ENCODE results near the gene USP24.
"Not testable (repeated sequence)": the region's sequence is repeated elsewhere in the genome, so short reads cannot be mapped to it uniquely, and the experiment has no call there.

The USP24 gene

GRCh38 chr1:55194851-55195250 lies 20.3 kb downstream of the USP24 start:
- Histone ChIP-seq H3K9ac (ENCODE audit: low read depth, low read length) (no peak overlapping the region), H3K4me3 (ENCODE audit: low read length) (no peak overlapping the region), H3K36me3 (ENCODE audit: insufficient read depth, low read depth, low read length) (no peaks in the 10 kb centered on the region; the same call in 1 of the 2 replicates), H3K4me1 (ENCODE audit: insufficient read depth, low read length) (0 out of 2 replicates have a peak, but pooled peaks cover 3% of the 10 kb centered on the region), H3K27me3 (ENCODE audit: insufficient read depth, low read length) (no peaks in the 10 kb centered on the region), H3K27ac (ENCODE audit: low read length) (no peak overlapping the region), H3K9me3 (ENCODE audit: insufficient read depth, low read depth, low read length) (no peaks in the 10 kb centered on the region)

- 0 out of 2 replicates have a peak, but pooled peaks cover 3% of the 10 kb centered on the region for H3K4me1 ChIP-seq (ENCODE audit: insufficient read depth, low read length)
- no peaks in the 10 kb centered on the region for H3K27me3 ChIP-seq (ENCODE audit: insufficient read depth, low read length)
- no peak overlapping the region for H3K27ac ChIP-seq (ENCODE audit: low read length)
- H3K36me3 ChIP-seq (ENCODE audit: insufficient read depth, low read depth, low read length) = no peaks in the 10 kb centered on the region
- H3K4me3 ChIP-seq (ENCODE audit: low read length) = no peak overlapping the region
- H3K9ac ChIP-seq (ENCODE audit: low read depth, low read length) = no peak overlapping the region
- no peaks in the 10 kb centered on the region for H3K9me3 ChIP-seq (ENCODE audit: insufficient read depth, low read depth, low read length)
These were observed 23.1 kb downstream of the USP24 start for GRCh38 chr1:55192093-55192492.

DNA sequence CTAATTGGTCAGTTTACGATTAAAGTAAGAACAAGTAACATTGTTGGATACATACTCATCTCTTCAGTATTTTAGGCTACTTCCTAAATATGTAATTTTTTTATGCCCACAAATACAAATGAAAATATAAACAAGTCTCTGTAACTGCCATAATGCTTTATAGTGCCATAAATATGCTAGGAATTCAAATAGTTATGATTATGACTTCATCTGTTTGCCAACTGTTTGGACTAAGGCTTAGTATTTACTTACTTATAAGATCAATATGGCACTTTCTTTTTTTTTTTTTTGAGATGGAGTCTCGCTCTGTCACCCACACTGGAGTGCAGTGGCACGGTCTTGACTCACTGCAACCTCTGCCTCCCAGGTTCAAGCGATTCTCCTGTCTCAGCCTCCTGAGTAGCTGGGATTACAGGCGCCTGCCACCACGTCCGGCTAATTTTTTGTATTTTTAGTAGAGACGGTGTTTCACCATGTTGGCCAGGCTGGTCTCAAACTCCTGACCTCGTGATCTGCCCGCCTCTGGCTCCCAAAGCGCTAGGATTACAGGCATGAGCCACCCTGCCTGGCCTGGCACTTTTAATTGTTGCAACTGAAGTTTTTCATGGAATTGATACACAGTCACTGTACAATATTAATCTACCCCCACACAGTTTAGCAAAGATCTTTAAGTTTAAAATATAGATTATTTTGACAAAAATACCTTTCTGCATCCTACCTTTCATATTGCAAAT lies 23.8 kb downstream of the USP24 start:
- not testable (repeated sequence) for H3K27me3 ChIP-seq (ENCODE audit: insufficient read depth, low read length); H3K9ac ChIP-seq (ENCODE audit: low read depth, low read length); H3K27ac ChIP-seq (ENCODE audit: low read length); H3K4me3 ChIP-seq (ENCODE audit: low read length); H3K36me3 ChIP-seq (ENCODE audit: insufficient read depth, low read depth, low read length); H3K4me1 ChIP-seq (ENCODE audit: insufficient read depth, low read length); H3K9me3 ChIP-seq (ENCODE audit: insufficient read depth, low read depth, low read length)

GRCh38 chr1:55190109-55190508 lies 25.1 kb downstream of the USP24 start:
- no peaks in the 10 kb centered on the region for H3K9me3 ChIP-seq (ENCODE audit: insufficient read depth, low read depth, low read length)
- H3K4me1 ChIP-seq (ENCODE audit: insufficient read depth, low read length) = no peaks in the 10 kb centered on the region
- H3K27me3 ChIP-seq (ENCODE audit: insufficient read depth, low read length) = no peaks in the 10 kb centered on the region
- no peaks in the 10 kb centered on the region for H3K36me3 ChIP-seq (ENCODE audit: insufficient read depth, low read depth, low read length)
- H3K4me3 ChIP-seq (ENCODE audit: low read length) = no peak overlapping the region
- no peak overlapping the region for H3K27ac ChIP-seq (ENCODE audit: low read length)
- H3K9ac ChIP-seq (ENCODE audit: low read depth, low read length) = no peak overlapping the region

- H3K27ac ChIP-seq (ENCODE audit: low read length) = no peak overlapping the region
- no peaks in the 10 kb centered on the region for H3K27me3 ChIP-seq (ENCODE audit: insufficient read depth, low read length)
- no peak overlapping the region for H3K9ac ChIP-seq (ENCODE audit: low read depth, low read length)
- no peak overlapping the region for H3K4me3 ChIP-seq (ENCODE audit: low read length)
- 0 out of 2 replicates have a peak, but pooled peaks cover 4% of the 10 kb centered on the region for H3K9me3 ChIP-seq (ENCODE audit: insufficient read depth, low read depth, low read length)
- H3K4me1 ChIP-seq (ENCODE audit: insufficient read depth, low read length) = no peaks in the 10 kb centered on the region
- H3K36me3 ChIP-seq (ENCODE audit: insufficient read depth, low read depth, low read length) = no peaks in the 10 kb centered on the region
These were observed 26.3 kb downstream of the USP24 start for GRCh38 chr1:55188909-55189308.

DNA sequence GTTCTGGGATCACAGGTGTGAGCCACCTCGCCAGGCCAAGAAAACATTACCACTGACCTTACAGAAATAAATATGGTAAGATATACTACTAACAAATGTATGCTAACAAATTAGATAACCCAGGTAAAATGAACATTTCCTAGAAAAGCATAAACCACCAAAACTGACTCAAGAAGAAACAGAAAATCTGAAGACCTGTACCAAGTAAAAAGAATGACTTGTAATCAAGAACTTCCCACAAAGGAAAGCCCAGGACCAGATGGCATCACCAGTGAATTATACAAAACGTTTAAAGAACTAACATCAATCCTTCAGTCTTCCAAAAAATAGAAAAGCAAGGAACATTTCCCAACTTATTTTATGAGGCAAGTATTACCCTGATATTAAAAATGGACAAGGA lies 29.3 kb downstream of the USP24 start:
- Histone ChIP-seq H3K27me3 (ENCODE audit: insufficient read depth, low read length) (no peaks in the 10 kb centered on the region), H3K4me1 (ENCODE audit: insufficient read depth, low read length) (no peaks in the 10 kb centered on the region), H3K4me3 (ENCODE audit: low read length) (no peak overlapping the region), H3K9me3 (ENCODE audit: insufficient read depth, low read depth, low read length) (0 out of 2 replicates have a peak, but pooled peaks cover 4% of the 10 kb centered on the region), H3K36me3 (ENCODE audit: insufficient read depth, low read depth, low read length) (no peaks in the 10 kb centered on the region), H3K27ac (ENCODE audit: low read length) (no peak overlapping the region), H3K9ac (ENCODE audit: low read depth, low read length) (no peak overlapping the region)

GRCh38 chr1:55184859-55185258 lies 30.3 kb downstream of the USP24 start:
- Histone ChIP-seq H3K27ac (ENCODE audit: low read length) (no peak overlapping the region), H3K4me3 (ENCODE audit: low read length) (no peak overlapping the region), H3K9me3 (ENCODE audit: insufficient read depth, low read depth, low read length) (0 out of 2 replicates have a peak, but pooled peaks cover 4% of the 10 kb centered on the region), H3K36me3 (ENCODE audit: insufficient read depth, low read depth, low read length) (no peaks in the 10 kb centered on the region), H3K4me1 (ENCODE audit: insufficient read depth, low read length) (no peaks in the 10 kb centered on the region), H3K9ac (ENCODE audit: low read depth, low read length) (no peak overlapping the region), H3K27me3 (ENCODE audit: insufficient read depth, low read length) (no peaks in the 10 kb centered on the region)

DNA sequence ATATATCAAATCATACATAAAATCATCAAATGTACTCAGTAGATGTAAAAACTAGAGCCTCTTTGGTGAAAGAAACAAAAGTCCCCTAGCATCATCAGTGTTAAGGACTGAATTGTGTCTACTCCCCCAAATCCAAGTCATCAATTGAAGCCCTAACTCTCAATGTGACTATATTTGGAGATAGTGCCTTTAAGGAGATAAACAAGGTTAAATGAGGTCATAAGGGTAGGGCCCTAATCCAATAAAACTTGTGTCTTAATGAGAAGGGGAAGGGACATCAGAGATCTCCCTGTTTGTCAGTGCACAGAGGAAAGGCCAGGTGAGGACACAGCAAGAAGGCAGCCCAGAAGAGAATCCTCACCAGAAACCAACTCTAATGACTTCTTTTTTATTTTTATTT lies 33.5 kb downstream of the USP24 start:
- H3K9ac ChIP-seq (ENCODE audit: low read depth, low read length) = no peak overlapping the region
- H3K9me3 ChIP-seq (ENCODE audit: insufficient read depth, low read depth, low read length) = 0 out of 2 replicates have a peak, but pooled peaks cover 4% of the 10 kb centered on the region
- peaks cover 10% of the 10 kb centered on the region; the same call in 1 of the 2 replicates for H3K36me3 ChIP-seq (ENCODE audit: insufficient read depth, low read depth, low read length)

DNA sequence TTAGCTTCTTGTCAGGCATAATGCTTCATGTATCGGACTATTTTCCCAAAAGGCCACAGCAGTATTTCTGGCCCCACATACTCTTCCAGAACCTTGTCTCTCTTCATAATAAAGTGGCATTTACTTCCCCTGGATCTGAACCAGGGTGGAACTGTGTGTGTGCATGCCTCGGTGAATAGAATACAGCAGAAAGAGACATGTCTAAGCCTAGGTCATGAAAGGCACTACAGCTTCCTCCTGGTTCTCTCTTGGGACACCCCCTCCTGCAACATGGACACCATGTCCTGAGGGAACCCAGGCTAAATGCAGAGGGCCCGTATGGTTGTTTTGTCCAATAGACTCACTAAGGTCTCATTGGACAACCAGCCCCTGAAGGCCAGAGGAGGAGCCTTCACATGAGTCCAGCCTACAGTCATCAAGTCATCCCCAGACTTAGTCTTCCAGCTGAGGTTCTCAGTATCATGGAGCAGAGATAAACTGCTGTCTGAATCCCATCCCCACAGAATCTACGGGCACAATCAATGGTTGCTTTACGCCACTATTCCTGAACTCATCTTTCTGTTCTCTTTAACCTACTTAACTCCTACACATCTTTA lies 35.0 kb downstream of the USP24 start:
- Histone ChIP-seq H3K27ac (ENCODE audit: low read length) (no peak overlapping the region), H3K27me3 (ENCODE audit: insufficient read depth, low read length) (no peaks in the 10 kb centered on the region), H3K4me3 (ENCODE audit: low read length) (no peak overlapping the region), H3K9me3 (ENCODE audit: insufficient read depth, low read depth, low read length) (0 out of 2 replicates have a peak, but pooled peaks cover 4% of the 10 kb centered on the region), H3K36me3 (ENCODE audit: insufficient read depth, low read depth, low read length) (peaks cover 10% of the 10 kb centered on the region; the same call in 1 of the 2 replicates), H3K9ac (ENCODE audit: low read depth, low read length) (no peak overlapping the region), H3K4me1 (ENCODE audit: insufficient read depth, low read length) (no peaks in the 10 kb centered on the region)

More for the DNA sequence above, 33.5 kb downstream of the USP24 start:
- H3K27me3 ChIP-seq (ENCODE audit: insufficient read depth, low read length) = no peaks in the 10 kb centered on the region
- H3K4me3 ChIP-seq (ENCODE audit: low read length) = no peak overlapping the region
- H3K27ac ChIP-seq (ENCODE audit: low read length) = no peak overlapping the region
- no peaks in the 10 kb centered on the region for H3K4me1 ChIP-seq (ENCODE audit: insufficient read depth, low read length)

DNA sequence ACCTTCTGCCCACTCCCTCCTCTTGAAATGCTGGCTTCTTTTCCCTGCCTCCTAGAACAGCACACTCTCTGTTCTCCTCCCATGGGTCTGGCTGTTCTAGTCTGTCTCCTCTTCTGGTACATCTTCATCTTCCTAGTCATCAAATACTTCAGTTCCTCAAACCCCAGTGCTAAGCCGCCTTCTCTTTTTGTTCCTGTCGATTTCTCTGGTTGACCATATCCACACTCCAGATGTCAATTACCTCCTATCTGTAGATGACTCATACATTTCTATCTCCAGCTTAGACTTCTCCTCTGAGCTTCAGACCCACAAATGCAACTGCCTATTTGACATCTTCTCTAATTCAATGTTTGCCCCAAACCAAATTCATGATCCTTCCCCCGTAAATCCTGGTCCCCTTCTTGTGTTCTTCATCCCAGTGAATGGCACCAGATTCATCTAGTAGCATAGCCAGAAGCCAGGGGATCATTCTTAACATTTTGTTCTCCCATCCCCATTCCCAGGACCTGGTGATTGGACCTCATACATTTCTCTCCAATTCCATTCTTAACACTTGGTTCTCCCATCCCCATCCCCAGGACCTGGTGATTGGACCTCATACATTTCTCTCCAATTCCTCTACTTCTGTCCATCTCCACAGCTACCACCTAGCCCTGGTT lies 35.9 kb downstream of the USP24 start:
- Histone ChIP-seq H3K4me1 (ENCODE audit: insufficient read depth, low read length) (no peaks in the 10 kb centered on the region), H3K9ac (ENCODE audit: low read depth, low read length) (no peak overlapping the region), H3K4me3 (ENCODE audit: low read length) (no peak overlapping the region), H3K27ac (ENCODE audit: low read length) (no peak overlapping the region), H3K9me3 (ENCODE audit: insufficient read depth, low read depth, low read length) (0 out of 2 replicates have a peak, but pooled peaks cover under 1% of the 10 kb centered on the region), H3K27me3 (ENCODE audit: insufficient read depth, low read length) (no peaks in the 10 kb centered on the region), H3K36me3 (ENCODE audit: insufficient read depth, low read depth, low read length) (peaks cover 10% of the 10 kb centered on the region; the same call in 1 of the 2 replicates)

- no peak overlapping the region for H3K4me3 ChIP-seq (ENCODE audit: low read length)
- no peak overlapping the region for H3K27ac ChIP-seq (ENCODE audit: low read length)
- peaks cover 5% of the 10 kb centered on the region; the same call in 1 of the 2 replicates for H3K4me1 ChIP-seq (ENCODE audit: insufficient read depth, low read length)
- H3K27me3 ChIP-seq (ENCODE audit: insufficient read depth, low read length) = no peaks in the 10 kb centered on the region
- no peaks in the 10 kb centered on the region for H3K9me3 ChIP-seq (ENCODE audit: insufficient read depth, low read depth, low read length)
- H3K9ac ChIP-seq (ENCODE audit: low read depth, low read length) = no peak overlapping the region
- H3K36me3 ChIP-seq (ENCODE audit: insufficient read depth, low read depth, low read length) = peaks cover 31% of the 10 kb centered on the region
These were observed 42.5 kb downstream of the USP24 start for GRCh38 chr1:55172687-55173086.
